Liver (tissue), 3 donors: ENCODE results near the gene SH3GL1.
A peak's percentile ranks its signal among the peaks of the same experiment; 100 is the strongest.

ENCODE experiments used
- GABPA ChIP-seq, 2 donors: IDR thresholded peaks in 1 of 2; conservative IDR thresholded peaks in 1 of 2; 2 replicates each; pipeline ENCODE4 v1.6.1; 2016; ENCODE audit warnings: antibody characterized with exemption in 2 of 2, mild to moderate bottlenecking in 1 of 2, moderate library complexity in 1 of 2
- NR2F2 ChIP-seq: IDR thresholded peaks from 2 replicates; pipeline ENCODE4 v1.6.1; 2016; ENCODE audit warnings: antibody characterized with exemption
- RAD21 ChIP-seq, 2 donors: IDR thresholded peaks; 2 replicates each; pipeline ENCODE4 v1.6.1; 2016; ENCODE audit warnings: antibody characterized with exemption in 2 of 2, mild to moderate bottlenecking in 2 of 2
- REST ChIP-seq: IDR thresholded peaks from 2 replicates; pipeline ENCODE4 v1.6.1; 2016; ENCODE audit warnings: antibody characterized with exemption, mild to moderate bottlenecking
- SP1 ChIP-seq: IDR thresholded peaks from 2 replicates; pipeline ENCODE4 v1.6.1; 2018; ENCODE audit warnings: antibody characterized with exemption, mild to moderate bottlenecking
- TAF1 ChIP-seq: conservative IDR thresholded peaks from 2 replicates; pipeline ENCODE4 v1.6.1; 2016; ENCODE audit warnings: antibody characterized with exemption, mild to moderate bottlenecking
- ZBTB33 ChIP-seq: IDR thresholded peaks from 2 replicates; pipeline ENCODE4 v1.6.1; 2016; ENCODE audit warnings: antibody characterized with exemption
- TF ChIP-seq, protein P1 (sequence below): fragments of 150-350 bp; IDR thresholded peaks from 2 replicates; pipeline ENCODE4 v1.5.1; 2017; ENCODE audit warnings: improper control_type of control experiment, low read depth, low read length; ENCODE audit not compliant: missing input control
- TF ChIP-seq, protein P2 (sequence below): IDR thresholded peaks from 2 replicates; pipeline ENCODE4 v1.6.1; 2016; ENCODE audit warnings: antibody characterized with exemption
- donor health status: healthy.
- donor health status: healthy.

DNA sequence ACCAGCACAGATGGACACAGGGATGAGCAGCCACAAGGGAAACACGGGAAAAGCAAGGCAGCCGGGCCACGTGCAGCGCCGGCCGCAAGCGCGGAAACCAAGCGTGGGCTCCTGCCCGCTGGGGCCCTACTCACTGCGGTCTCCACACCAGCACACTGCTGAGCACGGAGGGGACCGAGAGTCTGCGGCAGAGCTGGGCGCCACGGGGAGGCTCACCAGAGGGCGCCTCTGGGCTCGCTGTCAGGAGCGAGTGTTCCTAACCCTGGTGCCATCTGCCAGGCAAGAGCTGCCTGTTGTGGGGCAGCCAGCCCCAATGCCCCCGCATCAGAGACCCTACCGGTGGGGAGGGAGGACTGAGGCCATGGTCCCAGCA lies 30.5 kb downstream of the SH3GL1 start:
- TF ChIP-seq GABPA (IDR thresholded peaks at IDR 0.05 in 1 of 2, conservative IDR thresholded peaks at IDR 0.05 in 1 of 2) (no peak), REST (no peak), RAD21 (IDR thresholded peaks at IDR 0.05) (peak in 1 of 2 donors; percentile 55), SP1 (no peak), TAF1 (no peak), ZBTB33 (no peak), NR2F2 (no peak)
- TF ChIP-seq, protein P1, sequence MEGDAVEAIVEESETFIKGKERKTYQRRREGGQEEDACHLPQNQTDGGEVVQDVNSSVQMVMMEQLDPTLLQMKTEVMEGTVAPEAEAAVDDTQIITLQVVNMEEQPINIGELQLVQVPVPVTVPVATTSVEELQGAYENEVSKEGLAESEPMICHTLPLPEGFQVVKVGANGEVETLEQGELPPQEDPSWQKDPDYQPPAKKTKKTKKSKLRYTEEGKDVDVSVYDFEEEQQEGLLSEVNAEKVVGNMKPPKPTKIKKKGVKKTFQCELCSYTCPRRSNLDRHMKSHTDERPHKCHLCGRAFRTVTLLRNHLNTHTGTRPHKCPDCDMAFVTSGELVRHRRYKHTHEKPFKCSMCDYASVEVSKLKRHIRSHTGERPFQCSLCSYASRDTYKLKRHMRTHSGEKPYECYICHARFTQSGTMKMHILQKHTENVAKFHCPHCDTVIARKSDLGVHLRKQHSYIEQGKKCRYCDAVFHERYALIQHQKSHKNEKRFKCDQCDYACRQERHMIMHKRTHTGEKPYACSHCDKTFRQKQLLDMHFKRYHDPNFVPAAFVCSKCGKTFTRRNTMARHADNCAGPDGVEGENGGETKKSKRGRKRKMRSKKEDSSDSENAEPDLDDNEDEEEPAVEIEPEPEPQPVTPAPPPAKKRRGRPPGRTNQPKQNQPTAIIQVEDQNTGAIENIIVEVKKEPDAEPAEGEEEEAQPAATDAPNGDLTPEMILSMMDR: peak; percentile 15
- TF ChIP-seq, protein P2, sequence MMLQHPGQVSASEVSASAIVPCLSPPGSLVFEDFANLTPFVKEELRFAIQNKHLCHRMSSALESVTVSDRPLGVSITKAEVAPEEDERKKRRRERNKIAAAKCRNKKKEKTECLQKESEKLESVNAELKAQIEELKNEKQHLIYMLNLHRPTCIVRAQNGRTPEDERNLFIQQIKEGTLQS: no peak
